Parathyroid adenoma (tissue), 2 donors: ENCODE measurements around the gene TMEM219.

Source experiments
- H2AFZ ChIP-seq: fragments of 300-600 bp; sonication (generic); one replicate; pipeline ENCODE4 v1.7.0; 2017; ENCODE audit warnings: antibody characterized with exemption, mild to moderate bottlenecking
- H3K27ac ChIP-seq: fragments of 300-600 bp; sonication (generic); one replicate; pipeline ENCODE4 v1.7.0; 2017
- H3K27me3 ChIP-seq: fragments of 300-600 bp; sonication (generic); one replicate; pipeline ENCODE4 v1.7.0; 2017; ENCODE audit warnings: low read length; ENCODE audit not compliant: control insufficient read depth, insufficient read depth
- H3K36me3 ChIP-seq: fragments of 300-600 bp; sonication (generic); one replicate; pipeline ENCODE4 v1.7.0; 2017; ENCODE audit warnings: low read length; ENCODE audit not compliant: control insufficient read depth, insufficient read depth
- H3K4me1 ChIP-seq: fragments of 300-600 bp; sonication (generic); one replicate; pipeline ENCODE4 v1.7.0; 2017; ENCODE audit warnings: control low read depth
- H3K4me2 ChIP-seq: fragments of 300-600 bp; sonication (generic); one replicate; pipeline ENCODE4 v1.7.0; 2017; ENCODE audit warnings: low read length
- H3K4me3 ChIP-seq: fragments of 300-600 bp; sonication (generic); one replicate; pipeline ENCODE4 v1.7.0; 2017; ENCODE audit warnings: low read depth, low read length
- H3K79me2 ChIP-seq: fragments of 300-600 bp; sonication (generic); one replicate; pipeline ENCODE4 v1.7.0; 2017; ENCODE audit warnings: control low read depth
- H3K9ac ChIP-seq: fragments of 300-600 bp; sonication (generic); one replicate; pipeline ENCODE4 v1.7.0; 2017; ENCODE audit warnings: mild to moderate bottlenecking
- H3K9me3 ChIP-seq: fragments of 300-600 bp; sonication (generic); one replicate; pipeline ENCODE4 v1.7.0; 2017; ENCODE audit warnings: low read length; ENCODE audit not compliant: control insufficient read depth
- TF ChIP-seq, protein P1 (sequence below): fragments of 300-600 bp; sonication (generic); IDR thresholded peaks from one replicate; pipeline ENCODE4 v1.7.0; 2017; ENCODE audit warnings: antibody characterized with exemption, mild to moderate bottlenecking
- donor health status: primary hyperparathyroidism.

Gene TMEM219

DNA sequence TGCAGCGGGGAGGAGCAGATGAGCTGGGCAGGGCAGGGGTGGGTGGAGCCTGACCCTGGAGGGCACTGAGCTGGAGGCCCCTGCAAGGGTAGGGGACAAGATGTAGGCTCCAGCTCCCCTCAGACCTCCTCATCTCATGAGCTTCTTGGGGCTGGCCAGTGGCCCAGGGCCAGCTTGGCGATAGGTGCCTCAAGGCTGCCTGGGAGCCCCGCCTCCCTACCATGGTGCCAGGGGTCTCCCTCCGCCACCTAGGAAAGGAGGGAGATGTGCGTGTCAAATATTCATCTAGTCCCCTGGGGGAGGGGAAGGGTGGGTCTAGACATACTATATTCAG, 29.7 kb downstream of the TMEM219 start:
- Histone ChIP-seq H2AFZ (no peak overlapping the region), H3K9ac (no peak overlapping the region), H3K27me3 (no peaks in the 10 kb centered on the region), H3K9me3 (no peaks in the 10 kb centered on the region), H3K79me2 (no peaks in the 10 kb centered on the region), H3K36me3 (no peaks in the 10 kb centered on the region), H3K4me2 (no peak overlapping the region), H3K27ac (no peak overlapping the region), H3K4me1 (peaks cover 6% of the 10 kb centered on the region), H3K4me3 (no peak overlapping the region)
- TF ChIP-seq, protein P1, sequence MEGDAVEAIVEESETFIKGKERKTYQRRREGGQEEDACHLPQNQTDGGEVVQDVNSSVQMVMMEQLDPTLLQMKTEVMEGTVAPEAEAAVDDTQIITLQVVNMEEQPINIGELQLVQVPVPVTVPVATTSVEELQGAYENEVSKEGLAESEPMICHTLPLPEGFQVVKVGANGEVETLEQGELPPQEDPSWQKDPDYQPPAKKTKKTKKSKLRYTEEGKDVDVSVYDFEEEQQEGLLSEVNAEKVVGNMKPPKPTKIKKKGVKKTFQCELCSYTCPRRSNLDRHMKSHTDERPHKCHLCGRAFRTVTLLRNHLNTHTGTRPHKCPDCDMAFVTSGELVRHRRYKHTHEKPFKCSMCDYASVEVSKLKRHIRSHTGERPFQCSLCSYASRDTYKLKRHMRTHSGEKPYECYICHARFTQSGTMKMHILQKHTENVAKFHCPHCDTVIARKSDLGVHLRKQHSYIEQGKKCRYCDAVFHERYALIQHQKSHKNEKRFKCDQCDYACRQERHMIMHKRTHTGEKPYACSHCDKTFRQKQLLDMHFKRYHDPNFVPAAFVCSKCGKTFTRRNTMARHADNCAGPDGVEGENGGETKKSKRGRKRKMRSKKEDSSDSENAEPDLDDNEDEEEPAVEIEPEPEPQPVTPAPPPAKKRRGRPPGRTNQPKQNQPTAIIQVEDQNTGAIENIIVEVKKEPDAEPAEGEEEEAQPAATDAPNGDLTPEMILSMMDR, result no peak

DNA sequence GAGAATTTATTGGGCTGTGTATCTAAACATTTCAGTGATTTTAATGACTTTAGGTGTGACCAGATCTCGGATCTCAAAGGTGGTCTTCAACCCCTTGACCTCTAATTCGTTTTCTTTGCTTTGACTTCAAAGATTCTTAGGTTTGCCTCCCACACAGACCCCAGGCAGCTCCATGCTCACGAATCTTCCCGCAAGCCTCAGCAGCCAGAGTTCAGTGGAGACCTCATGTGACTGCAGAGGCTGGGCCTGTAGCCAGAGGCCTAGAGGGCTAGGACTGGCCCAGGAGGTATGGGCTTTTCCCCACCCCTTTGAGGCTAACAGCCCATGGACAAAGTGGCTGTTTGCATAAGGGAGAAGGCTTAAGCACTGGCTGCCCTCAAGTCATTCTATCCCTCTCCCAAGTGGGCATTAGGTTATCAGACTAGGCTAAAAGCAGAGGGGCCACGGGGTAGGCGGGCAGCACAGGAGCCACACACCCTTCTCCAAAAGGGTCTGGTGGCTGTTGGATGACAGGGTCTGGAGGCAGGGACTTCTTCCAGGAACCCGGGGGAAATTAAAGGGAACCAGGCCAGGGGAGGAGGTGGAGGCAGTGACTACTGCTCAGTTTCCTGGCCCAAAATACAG, 30.6 kb downstream of the TMEM219 start:
- no peaks in the 10 kb centered on the region for H3K36me3 ChIP-seq
- H3K79me2 ChIP-seq, result peaks cover 5% of the 10 kb centered on the region
- H3K9ac ChIP-seq, result no peak overlapping the region
- H3K27ac ChIP-seq, result no peak overlapping the region
- no peak overlapping the region for H3K4me2 ChIP-seq
- H3K4me1 ChIP-seq, result peaks cover 10% of the 10 kb centered on the region
- no peak overlapping the region for H3K4me3 ChIP-seq
- TF ChIP-seq, protein P1, result no peak
- H2AFZ ChIP-seq, result no peak overlapping the region
- H3K9me3 ChIP-seq, result no peaks in the 10 kb centered on the region
- no peaks in the 10 kb centered on the region for H3K27me3 ChIP-seq

DNA sequence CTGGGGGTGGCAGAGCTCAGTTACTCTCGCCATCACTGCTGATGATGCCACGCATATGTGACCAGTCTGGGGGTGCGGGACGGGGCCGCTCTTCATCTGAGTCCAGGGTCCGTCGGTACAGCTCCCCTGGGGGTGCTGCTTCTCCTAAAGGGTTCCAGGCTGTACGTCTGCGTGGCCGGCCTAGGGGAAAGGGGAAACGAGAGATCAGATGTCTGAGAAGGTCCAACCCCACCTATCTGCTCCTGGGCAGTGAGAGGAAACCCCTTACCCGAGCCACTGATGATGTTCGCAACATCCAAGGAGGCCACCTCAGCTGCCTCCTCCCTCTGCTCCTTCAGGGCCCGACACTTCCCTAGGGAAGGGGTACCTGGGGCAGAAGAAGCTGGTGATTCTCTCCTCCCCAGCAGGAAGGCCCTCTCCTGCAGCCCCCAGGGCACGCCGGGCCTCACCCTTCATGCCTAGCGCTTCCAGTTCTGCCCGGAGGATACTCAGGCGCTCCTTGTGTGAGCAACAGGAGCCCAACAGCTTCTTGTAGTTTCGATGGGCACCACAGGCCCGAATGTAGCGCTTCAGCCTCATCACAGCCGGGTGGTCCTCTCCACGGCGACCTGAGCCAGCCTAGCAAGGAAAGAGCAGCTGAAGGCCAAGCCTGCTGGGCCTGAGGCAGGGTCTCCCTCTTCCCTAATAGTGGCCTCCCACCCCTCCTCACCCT, 31.5 kb downstream of the TMEM219 start:
- Histone ChIP-seq H3K27me3 (no peaks in the 10 kb centered on the region), H3K4me1 (peaks cover 10% of the 10 kb centered on the region), H3K79me2 (peaks cover 5% of the 10 kb centered on the region), H3K36me3 (no peaks in the 10 kb centered on the region), H3K4me3 (no peak overlapping the region), H3K9ac (no peak overlapping the region), H3K27ac (no peak overlapping the region), H3K9me3 (no peaks in the 10 kb centered on the region), H2AFZ (no peak overlapping the region), H3K4me2 (no peak overlapping the region)
- TF ChIP-seq, protein P1, result no peak

DNA sequence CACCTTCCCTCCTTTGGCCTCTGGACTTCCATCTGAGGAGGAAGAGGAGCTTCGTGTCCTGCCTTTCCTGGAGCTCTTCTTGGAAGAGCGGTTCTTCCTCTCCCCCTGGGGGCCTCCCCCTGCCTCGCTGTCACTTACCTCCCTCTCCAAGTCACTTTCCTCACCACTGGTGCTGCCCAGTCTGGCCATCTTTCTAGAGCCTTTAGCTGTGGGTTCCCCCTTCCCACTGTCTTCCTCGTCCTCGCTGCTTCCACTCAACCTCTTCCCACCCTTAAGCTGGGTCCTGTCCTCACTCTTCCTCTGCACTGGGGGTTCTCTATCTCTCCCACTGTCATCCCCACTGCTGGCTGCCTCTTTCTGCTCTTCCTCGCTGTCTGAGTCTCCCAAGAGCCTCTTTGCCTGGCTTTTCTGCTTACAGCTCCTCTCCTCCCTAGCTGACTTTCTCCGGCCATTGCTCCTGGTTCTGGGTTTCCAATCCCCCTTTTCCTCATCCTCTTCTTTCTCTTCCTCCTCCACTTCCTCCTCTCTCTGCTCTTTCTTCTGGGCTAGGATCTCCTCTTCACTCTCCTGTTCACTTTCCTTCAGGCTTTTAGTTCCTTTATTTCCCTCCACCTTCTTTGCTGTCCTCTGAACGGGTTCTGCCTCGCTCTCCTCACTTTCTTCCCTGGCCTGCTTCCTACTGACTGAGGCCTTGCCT, 32.2 kb downstream of the TMEM219 start:
- H3K79me2 ChIP-seq, result peaks cover 5% of the 10 kb centered on the region
- no peaks in the 10 kb centered on the region for H3K36me3 ChIP-seq
- H2AFZ ChIP-seq, result no peak overlapping the region
- peaks cover 10% of the 10 kb centered on the region for H3K4me1 ChIP-seq
- H3K9me3 ChIP-seq, result no peaks in the 10 kb centered on the region
- no peak overlapping the region for H3K27ac ChIP-seq
- no peak overlapping the region for H3K4me3 ChIP-seq
- no peak overlapping the region for H3K4me2 ChIP-seq
- TF ChIP-seq, protein P1, result no peak
- H3K27me3 ChIP-seq, result no peaks in the 10 kb centered on the region
- H3K9ac ChIP-seq, result no peak overlapping the region
